Lung (tissue), 16 donors: Measurements from ENCODE around the gene NDUFA11. TPM values are rescaled to one million over a fixed set of nuclear protein-coding genes. Genes with fewer than 3 reads are reported as not detected.

Source experiments
- ATAC-seq: fragments of 200-7000 bp; cut with Tn5 transposase; one replicate; pipeline ENCODE4 v1.9.1; 2020; ENCODE audit warnings: moderate number of reproducible peaks; ENCODE audit not compliant: insufficient read depth, low FRiP score
- DNase-seq, 3 donors: peaks; one replicate each; pipeline ENCODE4 v3.0.0-alpha.2; 2013 to 2017
- H3K27ac ChIP-seq, 2 donors: one replicate each; pipeline ENCODE4 v1.5.1; 2013; ENCODE audit warnings: mild to moderate bottlenecking in 2 of 2, moderate library complexity in 2 of 2, control low read depth in 1 of 2, inconsistent platforms in 1 of 2, low read depth in 1 of 2, low read length in 1 of 2
- H3K27me3 ChIP-seq, 3 donors: one replicate each; pipeline ENCODE4 v1.5.1; 2013; ENCODE audit warnings: low read length in 2 of 3; ENCODE audit not compliant: control insufficient read depth in 3 of 3, insufficient read depth in 3 of 3
- H3K36me3 ChIP-seq, 4 donors: one replicate each; pipeline ENCODE4 v1.5.1; 2013; ENCODE audit warnings: low read length in 4 of 4, mild to moderate bottlenecking in 1 of 4, moderate library complexity in 1 of 4; ENCODE audit not compliant: control insufficient read depth in 4 of 4, insufficient read depth in 4 of 4
- H3K4me1 ChIP-seq, 5 donors: one replicate each; pipeline ENCODE4 v1.5.1; 2013; ENCODE audit warnings: low read length in 5 of 5, mild to moderate bottlenecking in 2 of 5, moderate library complexity in 1 of 5; ENCODE audit not compliant: control insufficient read depth in 5 of 5, insufficient read depth in 5 of 5
- H3K4me3 ChIP-seq: one replicate; pipeline ENCODE4 v1.5.1; 2013; ENCODE audit warnings: mild to moderate bottlenecking, control low read depth, moderate library complexity
- H3K9ac ChIP-seq, 2 donors: one replicate each; pipeline ENCODE4 v1.5.1; 2013; ENCODE audit warnings: low read length in 2 of 2, control low read depth in 1 of 2; ENCODE audit not compliant: insufficient read depth in 1 of 2
- H3K9me3 ChIP-seq, 4 donors: one replicate each; pipeline ENCODE4 v1.5.1; 2013; ENCODE audit warnings: low read length in 3 of 4, mild to moderate bottlenecking in 1 of 4, moderate library complexity in 1 of 4; ENCODE audit not compliant: control insufficient read depth in 4 of 4, insufficient read depth in 3 of 4
- CTCF ChIP-seq: IDR thresholded peaks from 2 replicates; pipeline ENCODE4 v1.5.1; 2012; ENCODE audit warnings: mild to moderate bottlenecking; ENCODE audit errors: control extremely low read depth, extremely low read depth
- WGBS, 2 donors: extraction: QIAGEN DNeasy Blood & Tissue Kit; methylation state at CpG; one replicate each; pipeline ENCODE4 v1.1.7; 2013; 5-methylcytosine and 5-hydroxymethylcytosine counted together
- long read RNA-seq, 5 donors: transcript quantifications; one replicate each; lab custom pipeline, GENCODE V29; 2026
- polyA plus RNA-seq, 2 donors: library from polyadenylated mRNA; stranded (reverse); fragments of 200-250 nt; gene quantifications; one replicate each; pipeline ENCODE4 v1.2.1, GENCODE V29; 2013
- total RNA-seq, 2 donors: library from RNA; depleted of rRNA in 1 of 2; stranded (reverse); fragments of >200 nt in 1 of 2; gene quantifications; one replicate each; pipeline ENCODE4 v1.2.1, GENCODE V29; 2014 to 2021
- donor health status: control.
- donor health status: control.
- donor health status: Bipolar disorder and iron deficiency.
- donor health status: healthy.
- donor health status: DM: yes; HTN: yes; CAD: no.

The NDUFA11 gene
- 100 to 1,000 TPM in 1 of 2 donors, 10 to 100 TPM in 1; 52.5 to 219 TPM for total RNA-seq
- 100 to 1,000 TPM; 337 to 344 TPM for polyA plus RNA-seq
- long read RNA-seq, donor 1, transcript NDUFA11-205 (3 exons, 2,154 nt), result minor isoform, 10 of 240 reads
- long read RNA-seq, donor 1, transcript NDUFA11-206 (5 exons, 657 nt), result minor isoform, 8 of 240 reads
- long read RNA-seq, donor 1, transcript NDUFA11-201 (4 exons, 539 nt), result major isoform, 203 of 240 reads
- long read RNA-seq, donor 1, transcript NDUFA11-204 (2 exons, 403 nt), result minor isoform, 12 of 240 reads
- long read RNA-seq, donor 1, partial matches to known transcripts, result 7 of 240 reads
- long read RNA-seq, donor 1, other reads (novel, unspliced or antisense), result 0 of 240 reads
- long read RNA-seq, donor 2, transcript NDUFA11-205 (3 exons, 2,154 nt), result minor isoform, 6 of 130 reads
- long read RNA-seq, donor 2, transcript NDUFA11-204 (2 exons, 403 nt), result minor isoform, 5 of 130 reads
- long read RNA-seq, donor 2, transcript NDUFA11-201 (4 exons, 539 nt), result major isoform, 110 of 130 reads
- long read RNA-seq, donor 2, partial matches to known transcripts, result 5 of 130 reads
- long read RNA-seq, donor 2, other reads (novel, unspliced or antisense), result 0 of 130 reads
- long read RNA-seq, donor 3, transcript NDUFA11-201 (4 exons, 539 nt), result major isoform, 103 of 125 reads
- long read RNA-seq, donor 3, partial matches to known transcripts, result 15 of 125 reads
- long read RNA-seq, donor 3, other reads (novel, unspliced or antisense), result 0 of 125 reads
- long read RNA-seq, donor 4, transcript NDUFA11-201 (4 exons, 539 nt), result major isoform, 101 of 117 reads
- long read RNA-seq, donor 4, transcript NDUFA11-205 (3 exons, 2,154 nt), result minor isoform, 7 of 117 reads
- long read RNA-seq, donor 4, transcript NDUFA11-204 (2 exons, 403 nt), result minor isoform, 6 of 117 reads
- long read RNA-seq, donor 4, partial matches to known transcripts, result 0 of 117 reads
- long read RNA-seq, donor 4, other reads (novel, unspliced or antisense), result 0 of 117 reads
- long read RNA-seq, donor 5, transcript NDUFA11-205 (3 exons, 2,154 nt), result minor isoform, 5 of 271 reads
- long read RNA-seq, donor 5, transcript NDUFA11-201 (4 exons, 539 nt), result major isoform, 229 of 271 reads
- long read RNA-seq, donor 5, transcript NDUFA11-206 (5 exons, 657 nt), result minor isoform, 6 of 271 reads
- long read RNA-seq, donor 5, transcript NDUFA11-204 (2 exons, 403 nt), result minor isoform, 10 of 271 reads
- long read RNA-seq, donor 5, partial matches to known transcripts, result 20 of 271 reads
- long read RNA-seq, donor 5, other reads (novel, unspliced or antisense), result 0 of 271 reads

- Histone ChIP-seq H3K4me1 (peaks cover 0 to 16% (median 0%) of the 10 kb centered on the region in 5 donors), H3K27me3 (no peaks in the 10 kb centered on the region), H3K9me3 (no peaks in the 10 kb centered on the region), H3K4me3 (peak within 1 kb of the TSS; percentile 88), H3K36me3 (peaks cover 2 to 9% (median 3%) of the 10 kb centered on the region in 4 donors), H3K27ac (peak within 1 kb of the TSS; percentile 93), H3K9ac (peak within 1 kb of the TSS; percentile 71 to 99)
- peak; percentile 74 for ATAC-seq
- 0% methylated on average over 57 of the region's 57 CpGs for WGBS, 2 donors
- no peak for TF ChIP-seq CTCF
- peak; percentile 98 to 99 (median 98) for DNase-seq
Observed at GRCh38 chr19:5903624-5904351, at the start of gene NDUFA11. Gene NDUFA11, minus strand, starts transcription at chr19:5903790. Its CDS starts 82 bp downstream, at chr19:5903708.

- Histone ChIP-seq H3K27me3 (no peaks in the 10 kb centered on the region), H3K9me3 (no peaks in the 10 kb centered on the region), H3K4me1 (peaks cover 31 to 85% (median 60%) of the 10 kb centered on the region in 5 donors), H3K27ac (peak overlapping the region; percentile 32 to 58), H3K9ac (peak overlapping the region in 1 of 2 donors; percentile 30), H3K4me3 (no peak overlapping the region), H3K36me3 (peaks cover 0 to 6% (median 0%) of the 10 kb centered on the region in 4 donors)
- WGBS, 2 donors, result 50 to 52% methylated on average over 5 of the region's 5 CpGs
- DNase-seq, result no peak
- no peak for ATAC-seq
- no peak for TF ChIP-seq CTCF
Observed at GRCh38 chr19:5953030-5953589, 49.5 kb upstream of the NDUFA11 start.
